Ascending aorta (tissue), 2 donors: Measurements from ENCODE around the gene METTL16. TPM values are rescaled to one million over a fixed set of nuclear protein-coding genes. Genes with fewer than 3 reads are reported as not detected.

Experiments used
- DNase-seq, 2 donors: peaks; one replicate each; pipeline ENCODE4 v3.0.0-alpha.2; 2019; ENCODE audit warnings: low spot score in 2 of 2
- H3K27ac ChIP-seq, 2 donors: fragments of 200-600 bp; sonication (generic); one replicate each; pipeline ENCODE4 v1.5.1; 2016 to 2017; ENCODE audit warnings: mild to moderate bottlenecking in 1 of 2
- H3K27me3 ChIP-seq: fragments of 200-600 bp; sonication (generic); one replicate; pipeline ENCODE4 v1.5.1; 2017
- H3K36me3 ChIP-seq, 2 donors: fragments of 200-600 bp; sonication (generic); one replicate each; pipeline ENCODE4 v1.5.1; 2016
- H3K4me1 ChIP-seq, 2 donors: fragments of 200-600 bp; sonication (generic); one replicate each; pipeline ENCODE4 v1.5.1; 2016 to 2017; ENCODE audit warnings: mild to moderate bottlenecking in 1 of 2
- H3K4me3 ChIP-seq, 2 donors: fragments of 200-600 bp; sonication (generic); one replicate each; pipeline ENCODE4 v1.5.1; 2016 to 2017; ENCODE audit warnings: mild to moderate bottlenecking in 1 of 2
- H3K9me3 ChIP-seq, 2 donors: fragments of 200-600 bp; sonication (generic); one replicate each; pipeline ENCODE4 v1.5.1; 2016
- CTCF ChIP-seq, 3 experiments: fragments of 200-600 bp in 2 of 3; fragments of 450-650 bp in 1 of 3; sonication (generic) in 2 of 3; IDR thresholded peaks; one replicate each; pipeline ENCODE4 v1.5.1; 2016 to 2019; ENCODE audit warnings: antibody characterized with exemption in 3 of 3, mild to moderate bottlenecking in 1 of 3, moderate library complexity in 1 of 3
- intact Hi-C: fragments of 100-400 bp; cut with DNase I; formaldehyde crosslinking; loops from one replicate; pipeline ENCODE4 v1.15.1; 2023
- total RNA-seq: library from RNA; depleted of rRNA; stranded (reverse); fragments of >200 nt; gene quantifications from one replicate; pipeline ENCODE4 v1.1.0, GENCODE V29; 2016

The METTL16 gene
- total RNA-seq, 1 donor from 2014 or later: 15.3 TPM

- Histone ChIP-seq H3K4me1 (no peaks in the 10 kb centered on the region), H3K27me3 (no peaks in the 10 kb centered on the region), H3K36me3 (peaks cover 24 to 57% of the 10 kb centered on the region in 2 donors), H3K9me3 (no peaks in the 10 kb centered on the region), H3K27ac (no peak overlapping the region), H3K4me3 (no peak overlapping the region)
- no peak for DNase-seq
- intact Hi-C loops: no loop called here
- no peak for TF ChIP-seq CTCF (IDR thresholded peaks at IDR 0.05)
These were observed 144.8 kb downstream of the METTL16 start for GRCh38 chr17:2366747-2367494.

Other genes starting within 250 kb of the METTL16 start
- 50.8 TPM for gene SMG6, start 208.1 kb downstream of the METTL16 start, total RNA-seq
- gene SRR, start 207.9 kb downstream of the METTL16 start, total RNA-seq: not detected
- 16.9 TPM for gene TSR1, start 175.4 kb downstream of the METTL16 start, total RNA-seq
- gene SGSM2, start 174.4 kb downstream of the METTL16 start, total RNA-seq: 127 TPM
- 4.9 TPM for gene MNT, start 110.8 kb downstream of the METTL16 start, total RNA-seq
- 29.6 TPM for gene PAFAH1B1, start 81.8 kb upstream of the METTL16 start, total RNA-seq
- gene CLUH, start 199.9 kb upstream of the METTL16 start, total RNA-seq: 58.1 TPM
- not detected for gene CCDC92B, start 237.8 kb upstream of the METTL16 start, total RNA-seq